Stimulated activated CD4-positive, alpha-beta T cell treated with anti-CD3 and anti-CD28 coated beads, Interleukin-2, amount 100 ng/mL, for 48 hours (primary cell): Measurements from ENCODE around the gene COX11.

Experiments
- DNase-seq, 2 donors: peaks; one replicate each; pipeline ENCODE4 v3.0.0-alpha.2; 2020

Gene COX11

GRCh38 chr17:54956791-54957190, 11.7 kb downstream of the COX11 start:
- no peak for DNase-seq

- DNase-seq = no peak
Observed at GRCh38 chr17:54951286-54951685, 17.2 kb downstream of the COX11 start.

DNA sequence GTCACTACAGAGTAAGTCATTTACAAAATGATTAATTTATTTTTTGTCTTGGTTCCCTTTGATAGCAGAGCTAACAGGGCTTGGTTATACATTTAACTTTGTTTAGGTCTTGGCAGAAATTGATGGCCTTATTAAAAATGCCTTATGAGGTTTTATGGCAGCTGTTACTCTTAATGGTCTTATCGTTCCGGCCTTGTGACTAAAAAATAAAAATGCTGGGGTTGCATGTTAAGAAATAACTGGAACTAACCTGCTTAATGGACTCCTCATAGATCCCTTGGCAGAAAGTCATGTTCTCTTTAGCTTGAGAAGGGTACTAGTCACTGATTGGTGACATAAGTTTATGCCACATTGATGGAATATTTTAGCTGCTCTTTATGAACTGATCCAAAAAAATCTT, 18.3 kb downstream of the COX11 start:
- no peak for DNase-seq

GRCh38 chr17:54948380-54948779, 20.1 kb downstream of the COX11 start:
- no peak for DNase-seq

DNA sequence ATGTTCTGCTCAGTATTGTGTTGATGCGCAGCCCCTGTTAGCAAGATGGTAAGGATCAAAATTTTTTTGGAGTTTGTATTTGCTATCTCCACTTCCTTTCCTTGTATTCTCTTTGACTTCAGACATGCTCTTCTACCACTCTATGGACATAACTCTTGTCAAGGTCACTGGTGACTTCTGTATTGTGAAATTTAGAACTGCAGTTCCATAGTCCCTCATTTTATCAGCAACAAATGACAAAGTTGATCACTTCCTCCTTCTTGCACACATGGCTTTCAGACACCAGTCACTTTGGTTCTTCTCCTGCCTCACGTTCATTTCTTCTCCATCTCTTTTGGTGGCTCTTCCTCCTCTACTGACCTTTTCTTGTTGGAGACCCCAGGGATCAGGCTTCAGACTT, 21.1 kb downstream of the COX11 start:
- no peak for DNase-seq

DNA sequence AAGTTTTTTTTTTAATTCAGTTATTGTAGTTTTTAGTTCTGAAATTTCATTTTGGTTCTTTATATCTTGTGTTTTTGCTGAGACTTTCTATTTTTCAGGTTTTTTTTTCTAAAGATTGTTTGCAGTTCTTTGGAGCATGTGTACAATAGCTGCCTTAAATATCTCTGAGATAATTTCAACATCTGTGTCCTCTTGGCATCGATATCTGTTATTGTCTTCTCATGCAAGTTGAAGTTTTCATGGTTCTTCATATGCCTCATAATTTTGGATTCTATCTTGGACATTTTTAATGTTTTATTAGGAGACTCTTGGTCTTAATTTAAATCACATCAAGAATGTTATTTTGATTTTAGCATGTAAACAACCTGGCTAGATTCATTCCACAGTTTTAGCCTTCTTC, 22.8 kb downstream of the COX11 start:
- no peak for DNase-seq

DNA sequence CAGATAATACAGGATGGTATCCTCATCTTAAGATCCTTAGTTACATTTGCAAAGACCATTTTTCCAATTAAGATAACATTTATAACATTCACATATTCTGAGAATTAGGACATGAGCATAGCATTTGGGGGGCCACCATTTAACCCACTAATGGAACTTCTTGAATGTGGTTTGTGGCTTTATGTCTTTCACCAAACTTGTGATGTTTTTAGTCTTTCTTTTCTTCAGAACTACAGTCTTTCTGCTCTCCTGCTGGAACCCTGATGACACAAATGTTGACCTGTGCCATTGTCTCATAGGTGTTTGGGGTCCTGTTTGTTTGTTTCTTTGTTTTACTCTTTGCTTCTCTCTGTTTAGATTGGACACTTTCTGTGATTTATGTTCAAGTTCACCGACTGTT, 23.2 kb downstream of the COX11 start:
- no peak for DNase-seq

- DNase-seq = no peak
Observed at GRCh38 chr17:54944796-54945195, 23.7 kb downstream of the COX11 start.

- DNase-seq = no peak
Observed at GRCh38 chr17:54941285-54941684, 27.2 kb downstream of the COX11 start.

DNA sequence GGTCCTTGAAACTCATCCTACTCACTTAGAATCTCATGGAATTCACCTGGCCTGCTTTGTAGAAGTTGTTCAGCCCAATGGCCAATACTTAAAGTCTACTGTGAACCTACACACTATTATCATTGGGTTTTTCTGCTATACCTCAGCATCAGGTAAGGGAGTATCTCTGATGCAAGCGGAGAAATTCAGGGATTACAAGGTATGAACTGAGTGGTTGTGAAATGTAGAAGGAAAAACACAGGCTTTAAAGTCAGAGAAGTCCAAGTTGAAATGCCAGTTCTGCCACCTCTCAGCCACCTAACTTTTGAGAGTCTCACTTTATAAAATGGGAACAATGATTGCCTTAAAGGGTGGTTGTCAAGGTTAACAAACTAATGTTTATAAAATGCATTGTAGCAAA, 31.0 kb downstream of the COX11 start:
- DNase-seq = no peak

DNA sequence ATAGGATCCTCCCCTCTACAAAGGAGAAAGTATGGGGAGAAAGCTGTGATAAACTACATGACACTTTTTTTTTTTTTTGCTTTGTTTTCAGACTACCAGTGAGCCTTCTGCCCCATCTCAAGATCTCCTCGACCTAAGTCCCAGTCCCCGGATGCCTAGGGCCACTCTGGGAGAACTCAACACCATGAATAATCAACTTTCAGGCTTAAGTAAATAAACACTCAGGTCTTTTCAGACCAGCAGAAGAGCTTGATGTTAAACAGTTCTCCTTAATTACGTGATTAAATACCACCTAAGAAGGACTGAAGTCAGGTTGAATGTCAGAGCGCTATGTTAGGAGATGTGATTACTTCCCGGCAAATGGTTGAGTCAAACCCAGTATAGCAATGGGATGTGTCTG, 31.4 kb downstream of the COX11 start:
- DNase-seq = no peak

- no peak for DNase-seq
Observed at GRCh38 chr17:54935471-54935870, 33.0 kb downstream of the COX11 start.

- DNase-seq = no peak
Observed at GRCh38 chr17:54933921-54934320, 34.5 kb downstream of the COX11 start.

GRCh38 chr17:54932711-54933110, 35.7 kb downstream of the COX11 start:
- DNase-seq = no peak

- DNase-seq = no peak
Observed at GRCh38 chr17:54927525-54927924, 40.9 kb downstream of the COX11 start.

- no peak for DNase-seq
Observed at GRCh38 chr17:54924405-54924804, 44.0 kb downstream of the COX11 start.

- no peak for DNase-seq
Observed at GRCh38 chr17:54920819-54921218, 47.6 kb downstream of the COX11 start.

- no peak for DNase-seq
Observed at GRCh38 chr17:54919425-54919824, 49.0 kb downstream of the COX11 start.

- no peak for DNase-seq
Observed at GRCh38 chr17:54916721-54917120, 51.7 kb downstream of the COX11 start.
